Glutamatergic neuron (in vitro differentiated cells): ENCODE data around the gene TP53I11. TPM values are rescaled to one million over a fixed set of nuclear protein-coding genes. Genes with fewer than 3 reads are reported as not detected.

Experiments
- DNase-seq: peaks from one replicate; pipeline ENCODE4 v3.0.0; 2022
- H3K27ac Mint-ChIP-seq: one replicate; pipeline ENCODE4 v1.8.0; 2020; ENCODE audit warnings: mild to moderate bottlenecking, mixed read lengths, inconsistent platforms; ENCODE audit not compliant: unreplicated experiment
- H3K27me3 Mint-ChIP-seq: one replicate; pipeline ENCODE4 v1.8.0; 2020; ENCODE audit warnings: mild to moderate bottlenecking, moderate library complexity, mixed read lengths, inconsistent platforms; ENCODE audit not compliant: unreplicated experiment
- H3K36me3 Mint-ChIP-seq: one replicate; pipeline ENCODE4 v1.8.0; 2020; ENCODE audit warnings: mild to moderate bottlenecking, mixed read lengths, inconsistent platforms; ENCODE audit not compliant: unreplicated experiment
- H3K4me1 Mint-ChIP-seq: one replicate; pipeline ENCODE4 v1.8.0; 2020; ENCODE audit warnings: mild to moderate bottlenecking, low read depth, mixed read lengths, inconsistent platforms; ENCODE audit not compliant: unreplicated experiment
- H3K4me3 Mint-ChIP-seq: one replicate; pipeline ENCODE4 v1.8.0; 2020; ENCODE audit warnings: mild to moderate bottlenecking, mixed read lengths, inconsistent platforms; ENCODE audit not compliant: unreplicated experiment
- H3K9me3 Mint-ChIP-seq: one replicate; pipeline ENCODE4 v1.8.0; 2020; ENCODE audit warnings: mild to moderate bottlenecking, moderate library complexity, mixed read lengths, inconsistent platforms; ENCODE audit not compliant: unreplicated experiment
- total RNA-seq: library from RNA; stranded (reverse); fragmentation: NEBNext Ultra II Directional; extraction: Animal tissue kit (Norgen Biotek cat#: 25700); gene quantifications from one replicate; pipeline ENCODE4 v1.2.1, GENCODE V29; 2021; ENCODE audit not compliant: unreplicated experiment
- TF ChIP-seq, protein P1 (sequence below): fragments of 200-600 bp; sonication (generic); IDR thresholded peaks from one replicate; pipeline ENCODE4 v1.5.0; 2021; ENCODE audit not compliant: partially characterized antibody, unreplicated experiment

TP53I11 gene
- total RNA-seq, 1 donor from 2014 or later = 420 TPM

- peaks cover 5% of the 10 kb centered on the region for H3K36me3 Mint-ChIP-seq
- DNase-seq = no peak
- TF ChIP-seq, protein P1, sequence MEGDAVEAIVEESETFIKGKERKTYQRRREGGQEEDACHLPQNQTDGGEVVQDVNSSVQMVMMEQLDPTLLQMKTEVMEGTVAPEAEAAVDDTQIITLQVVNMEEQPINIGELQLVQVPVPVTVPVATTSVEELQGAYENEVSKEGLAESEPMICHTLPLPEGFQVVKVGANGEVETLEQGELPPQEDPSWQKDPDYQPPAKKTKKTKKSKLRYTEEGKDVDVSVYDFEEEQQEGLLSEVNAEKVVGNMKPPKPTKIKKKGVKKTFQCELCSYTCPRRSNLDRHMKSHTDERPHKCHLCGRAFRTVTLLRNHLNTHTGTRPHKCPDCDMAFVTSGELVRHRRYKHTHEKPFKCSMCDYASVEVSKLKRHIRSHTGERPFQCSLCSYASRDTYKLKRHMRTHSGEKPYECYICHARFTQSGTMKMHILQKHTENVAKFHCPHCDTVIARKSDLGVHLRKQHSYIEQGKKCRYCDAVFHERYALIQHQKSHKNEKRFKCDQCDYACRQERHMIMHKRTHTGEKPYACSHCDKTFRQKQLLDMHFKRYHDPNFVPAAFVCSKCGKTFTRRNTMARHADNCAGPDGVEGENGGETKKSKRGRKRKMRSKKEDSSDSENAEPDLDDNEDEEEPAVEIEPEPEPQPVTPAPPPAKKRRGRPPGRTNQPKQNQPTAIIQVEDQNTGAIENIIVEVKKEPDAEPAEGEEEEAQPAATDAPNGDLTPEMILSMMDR = no peak
- H3K4me1 Mint-ChIP-seq = peaks cover 14% of the 10 kb centered on the region
- no peak overlapping the region for H3K27ac Mint-ChIP-seq
- peaks cover 2% of the 10 kb centered on the region for H3K9me3 Mint-ChIP-seq
- no peak overlapping the region for H3K4me3 Mint-ChIP-seq
- H3K27me3 Mint-ChIP-seq = peaks cover 8% of the 10 kb centered on the region
Observed at GRCh38 chr11:44983786-44984185, 33.1 kb upstream of the TP53I11 start.

DNA sequence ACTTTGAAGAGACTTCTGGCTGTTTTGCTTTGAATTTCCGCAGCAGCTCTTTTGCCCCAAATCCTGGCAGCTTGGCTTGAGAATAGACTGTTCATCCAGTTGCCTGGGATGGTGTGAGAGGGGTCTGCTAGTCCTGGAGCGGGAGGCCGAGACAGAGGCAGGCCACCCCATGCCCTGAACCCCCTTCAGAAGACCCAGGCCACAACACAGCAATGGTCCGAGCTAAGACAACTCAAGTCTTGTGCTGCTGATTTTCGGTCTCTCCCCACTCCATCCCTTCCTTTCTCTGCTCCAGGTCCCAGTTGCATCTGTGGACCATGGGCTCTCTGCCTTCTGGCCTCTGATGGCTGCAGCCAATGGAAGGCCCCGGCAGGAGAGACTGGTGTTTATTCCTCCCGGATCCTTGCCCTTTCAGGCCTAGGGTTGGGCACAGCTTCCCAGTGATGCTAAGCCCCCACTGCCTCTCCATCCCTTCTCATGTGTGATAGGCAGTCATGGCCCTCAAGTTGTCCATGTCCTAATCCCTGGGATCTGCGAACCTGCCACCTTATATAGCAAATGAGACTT, 31.9 kb upstream of the TP53I11 start:
- H3K4me3 Mint-ChIP-seq = no peak overlapping the region
- peaks cover 2% of the 10 kb centered on the region for H3K9me3 Mint-ChIP-seq
- no peak for DNase-seq
- H3K27me3 Mint-ChIP-seq = peaks cover 9% of the 10 kb centered on the region
- H3K27ac Mint-ChIP-seq = no peak overlapping the region
- TF ChIP-seq, protein P1 = no peak
- peaks cover 5% of the 10 kb centered on the region for H3K36me3 Mint-ChIP-seq
- peaks cover 14% of the 10 kb centered on the region for H3K4me1 Mint-ChIP-seq

DNA sequence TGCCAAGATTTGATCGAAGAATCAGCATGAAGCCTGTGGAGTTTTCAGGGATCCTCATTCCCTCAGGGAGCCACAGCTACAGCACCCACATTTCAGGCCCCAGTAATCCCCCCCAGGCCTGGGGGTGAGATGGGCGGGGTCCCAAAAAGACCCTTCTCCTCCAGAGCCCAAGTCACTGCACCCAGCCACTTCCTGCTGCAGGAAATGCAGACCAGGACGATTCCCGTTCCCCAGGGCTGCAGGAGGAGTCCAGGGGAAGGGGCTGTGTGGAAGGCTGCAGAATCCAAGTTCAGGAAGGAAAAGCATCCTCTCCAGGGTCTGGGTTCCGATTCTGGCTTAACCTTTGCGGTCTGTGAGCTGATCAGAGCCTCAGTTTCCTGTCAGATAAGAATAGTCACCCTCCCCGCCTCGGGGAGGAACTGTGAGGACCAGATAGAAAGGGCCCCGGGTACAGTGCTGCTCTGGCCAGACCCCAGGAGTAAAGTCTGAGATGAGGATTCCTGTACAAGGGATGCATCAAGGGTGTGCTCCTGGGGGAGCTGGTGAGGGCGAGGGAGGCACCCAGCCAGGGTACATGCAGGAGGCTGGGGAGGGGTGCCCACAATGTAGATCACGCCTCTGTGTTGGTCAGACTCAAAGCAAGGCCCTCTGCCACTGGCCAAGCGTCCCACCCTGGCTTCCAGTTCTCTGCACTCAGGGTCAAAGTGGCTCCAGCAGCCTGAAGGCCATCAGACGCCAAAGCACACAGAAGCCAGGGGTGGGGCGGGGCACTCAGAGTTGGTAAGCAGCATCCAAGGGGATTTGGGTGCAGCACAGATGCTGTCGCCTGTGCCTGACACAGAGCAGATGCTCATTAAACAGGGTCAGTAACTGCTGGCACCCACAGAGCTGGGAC, 30.1 kb upstream of the TP53I11 start:
- H3K27ac Mint-ChIP-seq = no peak overlapping the region
- no peak for DNase-seq
- H3K27me3 Mint-ChIP-seq = peaks cover 10% of the 10 kb centered on the region
- TF ChIP-seq, protein P1 = no peak
- H3K4me3 Mint-ChIP-seq = no peak overlapping the region
- H3K9me3 Mint-ChIP-seq = no peaks in the 10 kb centered on the region
- peaks cover 14% of the 10 kb centered on the region for H3K4me1 Mint-ChIP-seq
- H3K36me3 Mint-ChIP-seq = peaks cover 5% of the 10 kb centered on the region

- TF ChIP-seq, protein P1 = no peak
- Mint-ChIP-seq H3K9me3 (no peaks in the 10 kb centered on the region), H3K4me1 (peaks cover 14% of the 10 kb centered on the region), H3K4me3 (peak overlapping the region; percentile 42), H3K36me3 (peaks cover 5% of the 10 kb centered on the region), H3K27ac (peak overlapping the region; percentile 17), H3K27me3 (peaks cover 13% of the 10 kb centered on the region)
- no peak for DNase-seq
Observed at GRCh38 chr11:44979543-44980399, 29.1 kb upstream of the TP53I11 start.
